Endodermal cell (in vitro differentiated cells): ENCODE measurements around the gene PACSIN1. TPM values are rescaled to one million over a fixed set of nuclear protein-coding genes. Genes with fewer than 3 reads are reported as not detected.

Experiments used
- DNase-seq: peaks from one replicate; pipeline ENCODE4 v3.0.0-alpha.2; 2017
- H3K27ac ChIP-seq: 2 replicates; pipeline ENCODE4 v1.5.1; 2013; ENCODE audit warnings: mild to moderate bottlenecking, low read depth, low read length, moderate library complexity
- H3K27me3 ChIP-seq: 2 replicates; pipeline ENCODE4 v1.6.1; 2013; ENCODE audit warnings: mild to moderate bottlenecking, low read length, moderate library complexity; ENCODE audit not compliant: insufficient read depth, control insufficient read depth, poor library complexity, severe bottlenecking
- H3K36me3 ChIP-seq: 2 replicates; pipeline ENCODE4 v1.7.0; 2013; ENCODE audit warnings: mild to moderate bottlenecking, low read length, moderate library complexity; ENCODE audit not compliant: control insufficient read depth, insufficient read depth
- H3K4me1 ChIP-seq: one replicate; pipeline ENCODE4 v1.7.0; 2013; ENCODE audit warnings: low read length; ENCODE audit not compliant: control insufficient read depth, insufficient read depth
- H3K4me3 ChIP-seq: 2 replicates; pipeline ENCODE4 v1.5.1; 2013; ENCODE audit warnings: mild to moderate bottlenecking, low read length, moderate library complexity
- H3K9ac ChIP-seq: 2 replicates; pipeline ENCODE4 v1.6.1; 2013; ENCODE audit warnings: mild to moderate bottlenecking, low read length, moderate library complexity; ENCODE audit not compliant: poor library complexity, severe bottlenecking; ENCODE audit errors: extremely low read depth
- H3K9me3 ChIP-seq: 2 replicates; pipeline ENCODE4 v1.6.1; 2013; ENCODE audit warnings: mild to moderate bottlenecking, low read length, moderate library complexity; ENCODE audit not compliant: control insufficient read depth
- H3K27ac Mint-ChIP-seq: 2 replicates; pipeline ENCODE4 v1.8.0; 2020; ENCODE audit warnings: mixed read lengths
- H3K27me3 Mint-ChIP-seq: 2 replicates; pipeline ENCODE4 v1.8.0; 2021; ENCODE audit warnings: mild to moderate bottlenecking, mixed read lengths; ENCODE audit not compliant: insufficient read depth
- H3K36me3 Mint-ChIP-seq: 2 replicates; pipeline ENCODE4 v1.8.0; 2020; ENCODE audit warnings: low read depth, mixed read lengths
- H3K4me1 Mint-ChIP-seq: 2 replicates; pipeline ENCODE4 v1.8.0; 2020; ENCODE audit warnings: mixed read lengths
- H3K4me3 Mint-ChIP-seq: 2 replicates; pipeline ENCODE4 v1.8.0; 2020; ENCODE audit warnings: mild to moderate bottlenecking, moderate library complexity, mixed read lengths
- H3K9me3 Mint-ChIP-seq: 2 replicates; pipeline ENCODE4 v1.8.0; 2020; ENCODE audit warnings: mild to moderate bottlenecking, mixed read lengths
- WGBS, 2 experiments: methylation state at CpG; one replicate each; pipeline versions ENCODE4 v1.1.5 to v1.1.7; 2013; ENCODE audit warnings: missing lambda C conversion rate in 2 of 2, mixed read lengths in 1 of 2; ENCODE audit not compliant: insufficient coverage in 1 of 2, insufficient read length in 1 of 2; 5-methylcytosine and 5-hydroxymethylcytosine counted together
- total RNA-seq, 2 donors: library from RNA; stranded (reverse); fragmentation: NEBNext Ultra II Directional in 1 of 2; extraction: Animal tissue kit (Norgen Biotek cat#: 25700) in 1 of 2; gene quantifications; 2 replicates in 1 of 2; 3 replicates in 1 of 2; pipeline ENCODE4 v1.2.1, GENCODE V29; 2021
- TF ChIP-seq, protein P1 (sequence below): fragments of 200-600 bp; sonication (generic); conservative IDR thresholded peaks from 2 replicates; pipeline ENCODE4 v1.5.0; 2021; ENCODE audit warnings: antibody characterized with exemption, mild to moderate bottlenecking

The PACSIN1 gene
- total RNA-seq, 2 donors from 2014 or later, result 7.2 to 7.3 TPM

DNA sequence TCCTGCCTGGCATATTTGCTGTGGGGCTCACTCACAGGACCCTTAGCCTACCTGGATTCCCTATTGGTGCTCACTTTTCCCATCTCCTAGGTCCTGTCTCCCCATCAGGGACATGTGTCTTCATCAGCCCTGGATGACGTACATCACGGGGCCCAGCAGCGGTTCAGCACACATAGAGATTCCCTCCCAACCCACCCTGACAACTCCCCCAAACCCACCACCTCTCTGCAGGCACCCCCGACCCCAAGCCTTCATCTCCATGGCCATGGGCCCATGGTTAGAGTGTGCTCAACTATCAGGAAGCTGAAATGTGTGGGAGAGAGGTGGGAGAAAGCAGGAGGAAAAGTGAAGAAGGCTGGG is 115.7 kb downstream of the PACSIN1 start:
- H3K27me3 Mint-ChIP-seq, result no peaks in the 10 kb centered on the region
- 94% methylated on average over 4 of the region's 4 CpGs; no CpG with 5 or more reads in 1 of the 2 experiments for WGBS, 2 experiments
- TF ChIP-seq, protein P1, sequence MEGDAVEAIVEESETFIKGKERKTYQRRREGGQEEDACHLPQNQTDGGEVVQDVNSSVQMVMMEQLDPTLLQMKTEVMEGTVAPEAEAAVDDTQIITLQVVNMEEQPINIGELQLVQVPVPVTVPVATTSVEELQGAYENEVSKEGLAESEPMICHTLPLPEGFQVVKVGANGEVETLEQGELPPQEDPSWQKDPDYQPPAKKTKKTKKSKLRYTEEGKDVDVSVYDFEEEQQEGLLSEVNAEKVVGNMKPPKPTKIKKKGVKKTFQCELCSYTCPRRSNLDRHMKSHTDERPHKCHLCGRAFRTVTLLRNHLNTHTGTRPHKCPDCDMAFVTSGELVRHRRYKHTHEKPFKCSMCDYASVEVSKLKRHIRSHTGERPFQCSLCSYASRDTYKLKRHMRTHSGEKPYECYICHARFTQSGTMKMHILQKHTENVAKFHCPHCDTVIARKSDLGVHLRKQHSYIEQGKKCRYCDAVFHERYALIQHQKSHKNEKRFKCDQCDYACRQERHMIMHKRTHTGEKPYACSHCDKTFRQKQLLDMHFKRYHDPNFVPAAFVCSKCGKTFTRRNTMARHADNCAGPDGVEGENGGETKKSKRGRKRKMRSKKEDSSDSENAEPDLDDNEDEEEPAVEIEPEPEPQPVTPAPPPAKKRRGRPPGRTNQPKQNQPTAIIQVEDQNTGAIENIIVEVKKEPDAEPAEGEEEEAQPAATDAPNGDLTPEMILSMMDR, result no peak

DNA sequence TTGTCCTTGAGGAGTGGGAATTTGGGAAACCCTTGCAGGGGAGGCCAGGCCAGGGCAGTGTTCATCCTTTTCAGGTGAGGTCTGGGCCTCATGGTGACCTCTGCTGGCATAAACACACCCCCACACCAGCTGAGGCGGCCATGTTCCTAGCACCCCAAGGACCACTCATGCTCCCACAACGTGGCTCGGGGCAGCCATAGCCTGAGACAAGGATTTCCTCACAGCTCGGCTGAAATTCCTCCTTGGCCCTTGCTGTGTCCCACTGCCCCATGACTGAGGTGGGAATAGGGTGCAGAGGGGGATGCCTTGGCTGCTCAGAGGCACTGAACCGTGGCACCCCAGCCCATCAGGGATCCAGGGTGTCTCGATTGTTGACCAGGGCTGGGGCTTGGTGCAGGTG is 117.6 kb downstream of the PACSIN1 start:
- peaks cover 15% of the 10 kb centered on the region for H3K4me1 ChIP-seq
- no peaks in the 10 kb centered on the region for H3K9me3 Mint-ChIP-seq
- no peak overlapping the region for H3K4me3 ChIP-seq
- TF ChIP-seq, protein P1, result no peak
- H3K36me3 ChIP-seq, result peaks cover 4% of the 10 kb centered on the region
- H3K27ac ChIP-seq, result no peak overlapping the region
- peaks cover 4% of the 10 kb centered on the region for H3K36me3 Mint-ChIP-seq
- no peaks in the 10 kb centered on the region for H3K27me3 Mint-ChIP-seq
- H3K4me3 Mint-ChIP-seq, result no peak overlapping the region
- no peak overlapping the region for H3K27ac Mint-ChIP-seq
- no peak overlapping the region for H3K9ac ChIP-seq
- WGBS, 2 experiments, result 95 to 100% methylated on average over 1 to 6 of the region's 6 CpGs
- H3K9me3 ChIP-seq, result no peaks in the 10 kb centered on the region
- no peaks in the 10 kb centered on the region for H3K27me3 ChIP-seq
- DNase-seq, result peak; percentile 34
- peaks cover 23% of the 10 kb centered on the region for H3K4me1 Mint-ChIP-seq

More for the DNA sequence above, 115.7 kb downstream of the PACSIN1 start:
- peaks cover 6% of the 10 kb centered on the region for H3K4me1 ChIP-seq
- Mint-ChIP-seq H3K36me3 (peaks cover 4% of the 10 kb centered on the region), H3K27ac (no peak overlapping the region), H3K4me3 (no peak overlapping the region), H3K9me3 (no peaks in the 10 kb centered on the region), H3K4me1 (peaks cover 11% of the 10 kb centered on the region)
- H3K27ac ChIP-seq, result no peak overlapping the region
- H3K27me3 ChIP-seq, result no peaks in the 10 kb centered on the region
- no peak for DNase-seq
- H3K9me3 ChIP-seq, result no peaks in the 10 kb centered on the region
- peaks cover 4% of the 10 kb centered on the region for H3K36me3 ChIP-seq
- no peak overlapping the region for H3K9ac ChIP-seq
- H3K4me3 ChIP-seq, result no peak overlapping the region

DNA sequence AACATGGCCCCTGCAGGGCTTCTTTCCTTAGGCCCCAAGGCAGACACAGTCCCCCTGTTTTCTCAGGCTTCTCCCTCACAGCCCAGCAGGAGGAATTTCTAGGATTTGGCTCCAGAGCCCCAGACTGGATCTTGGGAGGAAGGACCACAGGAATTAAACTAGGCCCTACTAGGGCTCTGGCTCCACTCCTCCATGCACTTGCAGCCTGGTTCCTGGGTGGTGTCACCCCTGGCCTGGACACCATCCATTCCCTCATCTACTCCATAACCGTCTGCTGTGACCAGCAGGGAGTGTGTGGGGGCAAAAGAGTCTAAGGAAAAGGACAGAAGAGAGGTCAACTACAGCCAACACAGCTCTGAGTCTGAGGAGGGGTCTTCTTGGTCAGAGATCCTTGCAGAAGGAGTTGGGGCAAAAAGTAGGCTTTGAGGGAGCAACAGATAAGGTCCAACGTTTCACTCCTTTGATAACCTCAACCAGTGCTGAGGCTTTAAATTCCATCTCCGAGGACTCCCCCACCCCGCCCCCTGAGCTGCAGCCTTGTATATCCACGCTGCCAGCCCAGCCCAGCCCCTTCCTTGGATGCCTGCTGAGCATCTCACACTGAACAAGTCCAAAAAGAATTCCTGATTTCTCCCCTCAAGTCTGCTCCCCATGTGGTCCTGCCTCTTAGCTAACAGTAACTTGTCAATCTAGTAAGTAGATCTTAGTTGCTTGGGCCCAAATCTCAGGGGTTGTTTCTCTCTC is 118.2 kb downstream of the PACSIN1 start:
- H3K4me1 Mint-ChIP-seq, result peaks cover 23% of the 10 kb centered on the region

More for the DNA sequence above, 118.2 kb downstream of the PACSIN1 start:
- no peak overlapping the region for H3K4me3 ChIP-seq
- H3K9ac ChIP-seq, result no peak overlapping the region
- peak; percentile 47 for DNase-seq
- WGBS, 2 experiments, result 57 to 73% methylated on average over 3 to 5 of the region's 5 CpGs
- peaks cover 15% of the 10 kb centered on the region for H3K4me1 ChIP-seq
- TF ChIP-seq, protein P1, result no peak
- H3K9me3 Mint-ChIP-seq, result no peaks in the 10 kb centered on the region
- H3K9me3 ChIP-seq, result no peaks in the 10 kb centered on the region
- no peak overlapping the region for H3K27ac ChIP-seq
- no peaks in the 10 kb centered on the region for H3K27me3 ChIP-seq
- no peak overlapping the region for H3K4me3 Mint-ChIP-seq
- peaks cover 4% of the 10 kb centered on the region for H3K36me3 ChIP-seq
- peaks cover 4% of the 10 kb centered on the region for H3K36me3 Mint-ChIP-seq
- H3K27me3 Mint-ChIP-seq, result no peaks in the 10 kb centered on the region
- no peak overlapping the region for H3K27ac Mint-ChIP-seq
